Stomach (tissue), 4 donors: ENCODE data around the gene TNF.

Experiments used
- POLR2A ChIP-seq, 4 donors: fragments of 450-650 bp; IDR thresholded peaks; one replicate each; pipeline ENCODE4 v1.6.1; 2016; ENCODE audit warnings: antibody characterized with exemption in 4 of 4, control low read depth in 2 of 4, mild to moderate bottlenecking in 1 of 4, moderate library complexity in 1 of 4
- POLR2AphosphoS5 ChIP-seq, 3 donors: sonication (generic); formaldehyde crosslinking; IDR thresholded peaks; one replicate each; pipeline ENCODE4 v1.6.1; 2016; ENCODE audit warnings: antibody characterized with exemption in 3 of 3
- TF ChIP-seq, protein P1 (sequence below), 7 experiments: fragments of 450-650 bp in 4 of 7; fragments of 200-600 bp in 3 of 7; sonication (generic) in 3 of 7; IDR thresholded peaks; one replicate each; pipeline ENCODE4 v1.5.1; 2016 to 2019; ENCODE audit warnings: antibody characterized with exemption in 7 of 7, control low read depth in 2 of 7, mild to moderate bottlenecking in 1 of 7

DNA sequence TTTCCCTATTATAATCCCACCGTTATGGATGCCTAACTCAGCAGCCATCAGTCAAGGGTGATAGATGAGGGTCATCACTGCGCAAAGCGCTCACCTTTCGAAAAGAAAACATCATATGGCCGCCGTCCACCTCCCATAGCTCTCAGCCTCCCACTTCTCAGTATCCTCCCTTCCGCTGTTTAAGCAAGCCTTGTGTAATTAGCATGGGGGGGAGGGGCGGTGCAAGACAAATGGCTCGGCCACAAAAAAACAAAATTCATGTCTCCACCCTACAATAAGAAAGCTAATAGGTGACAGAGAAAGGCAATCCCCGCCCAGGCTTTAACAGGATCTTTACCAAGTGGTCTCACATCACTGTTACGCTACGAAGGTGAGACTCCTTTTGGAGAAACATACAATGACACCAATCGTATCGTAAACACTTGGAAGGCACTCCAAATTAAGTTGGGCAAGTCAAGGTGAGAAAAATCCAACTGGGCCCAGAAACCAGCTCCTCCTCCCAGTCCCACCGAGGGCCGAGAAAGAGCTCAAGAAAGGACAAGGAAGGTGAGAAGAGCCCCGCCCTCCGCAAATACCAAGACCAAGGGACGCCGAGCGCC is 34.2 kb upstream of the TNF start:
- TF ChIP-seq, protein P1, sequence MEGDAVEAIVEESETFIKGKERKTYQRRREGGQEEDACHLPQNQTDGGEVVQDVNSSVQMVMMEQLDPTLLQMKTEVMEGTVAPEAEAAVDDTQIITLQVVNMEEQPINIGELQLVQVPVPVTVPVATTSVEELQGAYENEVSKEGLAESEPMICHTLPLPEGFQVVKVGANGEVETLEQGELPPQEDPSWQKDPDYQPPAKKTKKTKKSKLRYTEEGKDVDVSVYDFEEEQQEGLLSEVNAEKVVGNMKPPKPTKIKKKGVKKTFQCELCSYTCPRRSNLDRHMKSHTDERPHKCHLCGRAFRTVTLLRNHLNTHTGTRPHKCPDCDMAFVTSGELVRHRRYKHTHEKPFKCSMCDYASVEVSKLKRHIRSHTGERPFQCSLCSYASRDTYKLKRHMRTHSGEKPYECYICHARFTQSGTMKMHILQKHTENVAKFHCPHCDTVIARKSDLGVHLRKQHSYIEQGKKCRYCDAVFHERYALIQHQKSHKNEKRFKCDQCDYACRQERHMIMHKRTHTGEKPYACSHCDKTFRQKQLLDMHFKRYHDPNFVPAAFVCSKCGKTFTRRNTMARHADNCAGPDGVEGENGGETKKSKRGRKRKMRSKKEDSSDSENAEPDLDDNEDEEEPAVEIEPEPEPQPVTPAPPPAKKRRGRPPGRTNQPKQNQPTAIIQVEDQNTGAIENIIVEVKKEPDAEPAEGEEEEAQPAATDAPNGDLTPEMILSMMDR (IDR thresholded peaks at IDR 0.05): peak in 1 of 7 experiments; percentile 2
- no peak for TF ChIP-seq POLR2AphosphoS5 (IDR thresholded peaks at IDR 0.05)
- TF ChIP-seq POLR2A (IDR thresholded peaks at IDR 0.05): no peak
